ENCODE results near the gene RASA2.

The RASA2 gene

DNA sequence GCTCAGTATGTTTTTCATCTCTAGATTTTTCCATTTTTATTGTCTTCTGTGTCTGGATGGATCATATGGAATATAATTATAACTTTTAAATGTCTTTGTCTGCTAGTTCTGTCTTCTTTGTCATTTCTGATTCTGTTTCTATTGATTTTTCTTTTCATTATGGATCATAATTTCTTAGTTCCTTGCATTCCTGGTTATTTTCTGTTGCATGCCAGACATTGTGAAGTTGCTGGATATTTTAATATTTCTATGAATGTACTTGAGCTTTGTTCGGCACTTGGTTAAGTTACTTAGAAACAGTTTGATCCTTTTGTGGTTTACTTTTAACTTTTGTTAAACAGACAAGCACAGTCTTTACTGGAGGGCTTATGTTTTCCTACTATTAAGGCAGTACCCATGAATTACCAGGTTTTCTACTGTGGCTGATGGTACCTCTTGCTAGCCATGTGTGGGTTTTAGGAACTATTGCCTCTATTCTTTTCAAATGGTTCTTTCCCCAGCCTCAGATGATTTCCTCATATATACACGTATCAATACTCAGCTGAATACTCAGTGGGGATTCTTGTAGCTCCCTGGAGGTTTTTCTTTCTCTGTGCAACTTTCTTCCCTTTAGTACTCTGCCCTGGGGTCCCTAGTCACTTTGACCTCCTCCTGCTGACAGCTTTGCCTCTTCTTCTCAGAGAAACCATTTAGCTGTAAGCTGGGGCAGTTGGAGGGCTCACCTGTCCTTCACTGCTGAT is 64.3 kb downstream of the RASA2 start:
- Histone ChIP-seq H2AFZ (ENCODE audit: low read depth, low read length) (no peak overlapping the region), H3K4me3 (ENCODE audit: low read length) (no peak overlapping the region), H3K4me1 (ENCODE audit: insufficient read depth, low read length) (no peaks in the 10 kb centered on the region), H3K27me3 (ENCODE audit: insufficient read depth, low read length) (no peaks in the 10 kb centered on the region), H3K36me3 (ENCODE audit: insufficient read depth, low read length) (peaks cover 19% of the 10 kb centered on the region), H3K9me3 (ENCODE audit: low read length) (peaks cover 14% of the 10 kb centered on the region)

DNA sequence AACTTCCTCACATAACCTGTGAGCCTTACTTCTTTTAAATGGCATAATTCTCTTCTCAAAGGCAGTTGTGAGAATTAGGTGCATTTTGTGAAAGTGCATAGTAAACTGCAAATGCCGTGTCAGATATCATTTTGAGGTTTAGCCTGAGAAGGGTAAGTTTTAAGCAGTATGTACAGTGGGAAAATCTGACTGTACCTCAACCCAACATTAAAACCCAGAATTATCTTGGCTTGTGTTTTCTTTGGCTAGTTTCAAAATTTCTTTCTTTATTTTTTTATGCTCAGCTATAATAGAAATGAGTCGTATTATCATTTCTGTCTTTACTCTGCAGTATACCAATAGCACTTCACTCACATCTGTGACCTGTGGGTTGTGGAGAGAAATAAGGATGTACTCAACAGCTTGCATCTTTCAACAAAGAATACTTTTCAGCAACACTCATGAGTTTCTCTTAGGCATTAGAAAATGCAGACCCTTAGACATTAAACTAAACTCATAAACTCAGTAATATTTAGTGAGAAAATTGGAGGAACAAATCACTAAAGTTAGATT is 65.7 kb downstream of the RASA2 start:
- H3K27me3 ChIP-seq (ENCODE audit: insufficient read depth, low read length) = no peaks in the 10 kb centered on the region
- no peak overlapping the region for H2AFZ ChIP-seq (ENCODE audit: low read depth, low read length)
- peaks cover 24% of the 10 kb centered on the region for H3K36me3 ChIP-seq (ENCODE audit: insufficient read depth, low read length)
- H3K4me1 ChIP-seq (ENCODE audit: insufficient read depth, low read length) = no peaks in the 10 kb centered on the region
- H3K9me3 ChIP-seq (ENCODE audit: low read length) = peaks cover 14% of the 10 kb centered on the region
- no peak overlapping the region for H3K4me3 ChIP-seq (ENCODE audit: low read length)

DNA sequence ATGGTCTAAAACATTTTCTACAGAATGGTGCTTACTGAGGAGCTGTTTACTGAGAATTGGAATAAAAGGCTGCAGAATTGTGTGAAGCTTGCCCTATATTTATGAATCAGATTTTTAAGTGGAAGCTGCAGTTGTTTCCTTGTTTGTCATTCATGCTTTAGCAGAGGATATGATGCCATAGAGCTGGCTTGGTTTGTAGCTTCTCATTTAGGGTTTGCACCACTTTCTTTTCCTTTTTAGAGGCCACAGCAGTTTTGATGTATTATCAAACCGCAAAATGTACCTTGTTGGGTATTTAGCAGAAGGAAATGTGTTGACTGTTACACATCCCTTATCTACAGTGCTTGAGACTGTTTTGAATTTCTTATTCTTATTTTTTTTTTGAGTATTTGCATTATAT is 66.2 kb downstream of the RASA2 start:
- no peaks in the 10 kb centered on the region for H3K4me1 ChIP-seq (ENCODE audit: insufficient read depth, low read length)

DNA sequence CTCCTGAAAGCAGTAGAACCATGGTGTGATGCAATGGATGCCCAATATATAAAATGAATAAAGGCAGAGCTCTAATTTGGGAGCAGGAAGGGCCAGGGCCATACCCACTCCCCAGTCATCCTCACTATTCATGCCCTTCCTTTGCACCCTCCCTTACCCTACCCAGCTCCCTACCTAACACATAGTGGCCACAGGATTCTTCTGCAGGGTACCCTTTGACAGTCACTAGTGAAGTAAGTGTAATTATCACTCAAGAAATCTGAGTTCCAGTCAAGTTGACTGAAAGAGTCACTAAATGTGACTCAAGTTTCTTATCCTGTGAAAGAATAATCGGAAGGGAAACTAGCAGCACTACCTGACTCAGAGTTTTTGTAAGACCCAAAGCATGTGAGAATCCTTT is 69.2 kb downstream of the RASA2 start:
- Histone ChIP-seq H3K36me3 (ENCODE audit: insufficient read depth, low read length) (peaks cover 19% of the 10 kb centered on the region), H2AFZ (ENCODE audit: low read depth, low read length) (no peak overlapping the region), H3K4me3 (ENCODE audit: low read length) (no peak overlapping the region), H3K4me1 (ENCODE audit: insufficient read depth, low read length) (no peaks in the 10 kb centered on the region), H3K9me3 (ENCODE audit: low read length) (peaks cover 2% of the 10 kb centered on the region), H3K27me3 (ENCODE audit: insufficient read depth, low read length) (no peaks in the 10 kb centered on the region)

More for the DNA sequence above, 66.2 kb downstream of the RASA2 start:
- Histone ChIP-seq H3K27me3 (ENCODE audit: insufficient read depth, low read length) (no peaks in the 10 kb centered on the region), H2AFZ (ENCODE audit: low read depth, low read length) (no peak overlapping the region), H3K9me3 (ENCODE audit: low read length) (peaks cover 10% of the 10 kb centered on the region), H3K36me3 (ENCODE audit: insufficient read depth, low read length) (peaks cover 24% of the 10 kb centered on the region), H3K4me3 (ENCODE audit: low read length) (no peak overlapping the region)

DNA sequence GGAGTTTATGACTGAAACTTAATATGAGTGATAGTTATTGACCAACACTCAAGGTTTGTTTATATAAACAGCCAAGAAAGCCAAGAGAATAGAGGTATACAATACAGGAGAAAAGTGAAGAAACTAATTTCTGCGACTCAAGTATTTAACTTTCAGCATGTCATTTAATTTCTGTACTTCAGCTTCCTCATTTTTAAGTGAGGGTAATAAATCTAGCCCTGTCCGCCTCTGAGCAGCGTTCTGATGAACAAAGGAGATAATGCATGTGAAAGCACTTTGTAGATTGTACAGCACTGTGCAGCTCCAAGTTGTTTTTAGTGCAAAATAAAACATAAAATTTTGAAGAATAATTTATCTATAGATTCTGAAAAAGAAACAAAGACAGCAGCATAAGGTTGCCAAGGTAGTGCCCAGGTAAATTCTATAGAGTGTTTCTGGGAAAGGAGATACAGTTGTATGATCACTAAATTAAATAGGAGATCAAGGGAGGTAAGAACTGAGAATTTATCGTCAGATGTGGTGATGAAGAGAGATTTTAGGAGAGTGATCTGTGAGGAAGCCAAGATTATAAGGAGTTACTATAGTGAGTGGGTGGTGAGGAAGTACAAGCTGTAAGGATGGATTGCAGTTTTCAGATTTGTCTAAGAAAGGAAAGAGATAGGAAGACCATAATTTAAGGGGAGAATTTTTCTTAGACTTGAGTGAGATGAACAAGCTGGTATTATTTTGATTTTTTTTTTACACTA is 71.3 kb downstream of the RASA2 start:
- no peaks in the 10 kb centered on the region for H3K9me3 ChIP-seq (ENCODE audit: low read length)
- H3K4me1 ChIP-seq (ENCODE audit: insufficient read depth, low read length) = no peaks in the 10 kb centered on the region
- H2AFZ ChIP-seq (ENCODE audit: low read depth, low read length) = no peak overlapping the region
- H3K27me3 ChIP-seq (ENCODE audit: insufficient read depth, low read length) = no peaks in the 10 kb centered on the region
- peaks cover 19% of the 10 kb centered on the region for H3K36me3 ChIP-seq (ENCODE audit: insufficient read depth, low read length)
- H3K4me3 ChIP-seq (ENCODE audit: low read length) = no peak overlapping the region

DNA sequence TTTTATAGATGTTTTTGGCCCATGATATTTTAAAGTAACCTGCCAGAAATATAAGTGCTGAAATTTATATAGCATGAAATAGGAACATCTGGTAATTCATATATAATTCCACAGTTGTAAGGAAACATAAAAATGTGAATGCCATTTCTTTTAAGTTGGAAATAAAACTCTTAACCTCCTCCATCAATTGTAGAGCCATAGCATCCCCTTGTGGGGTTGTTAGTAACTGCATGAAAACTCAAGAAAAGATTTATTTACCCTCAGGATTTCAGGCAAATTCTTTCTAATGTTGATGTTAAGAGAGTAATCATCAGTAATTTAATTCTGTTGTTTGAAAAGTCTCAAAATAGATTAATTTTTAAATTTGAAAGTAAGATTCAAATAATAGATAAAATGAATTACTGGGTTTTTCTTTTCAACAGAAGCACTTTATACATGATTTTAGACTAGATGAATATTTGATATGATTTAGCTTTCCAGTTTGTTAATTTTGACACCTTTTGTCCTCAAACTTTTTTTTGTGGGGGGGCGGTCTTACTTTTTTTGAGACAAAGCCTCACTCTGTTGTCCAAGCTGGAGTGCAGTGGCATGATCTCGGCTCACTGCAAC is 74.7 kb downstream of the RASA2 start:
- Histone ChIP-seq H3K36me3 (ENCODE audit: insufficient read depth, low read length) (peaks cover 14% of the 10 kb centered on the region), H3K27me3 (ENCODE audit: insufficient read depth, low read length) (no peaks in the 10 kb centered on the region), H3K4me1 (ENCODE audit: insufficient read depth, low read length) (no peaks in the 10 kb centered on the region), H2AFZ (ENCODE audit: low read depth, low read length) (no peak overlapping the region), H3K4me3 (ENCODE audit: low read length) (no peak overlapping the region), H3K9me3 (ENCODE audit: low read length) (no peaks in the 10 kb centered on the region)

DNA sequence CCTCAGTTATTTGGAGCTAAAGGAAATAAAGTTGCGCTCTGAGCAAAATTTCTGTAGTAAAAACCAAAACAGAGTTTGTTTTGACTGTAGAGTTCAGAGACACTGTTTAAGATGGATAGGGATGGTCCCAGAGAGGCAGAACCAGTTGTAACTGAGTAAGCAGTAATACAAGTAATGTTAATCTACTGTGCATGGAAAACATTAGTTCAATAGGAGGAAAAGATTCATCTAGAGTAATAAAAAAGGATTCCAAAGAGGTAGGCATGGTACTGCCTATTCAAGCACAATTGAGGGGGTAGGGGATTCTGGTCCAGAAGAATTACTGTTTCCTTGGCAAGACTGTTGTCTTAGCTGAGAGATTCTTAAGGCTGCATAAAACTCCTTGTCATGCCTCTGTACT is 77.4 kb downstream of the RASA2 start:
- no peaks in the 10 kb centered on the region for H3K9me3 ChIP-seq (ENCODE audit: low read length)
- H2AFZ ChIP-seq (ENCODE audit: low read depth, low read length) = no peak overlapping the region
- H3K27me3 ChIP-seq (ENCODE audit: insufficient read depth, low read length) = no peaks in the 10 kb centered on the region
- no peaks in the 10 kb centered on the region for H3K4me1 ChIP-seq (ENCODE audit: insufficient read depth, low read length)
- no peak overlapping the region for H3K4me3 ChIP-seq (ENCODE audit: low read length)
- peaks cover 7% of the 10 kb centered on the region for H3K36me3 ChIP-seq (ENCODE audit: insufficient read depth, low read length)

DNA sequence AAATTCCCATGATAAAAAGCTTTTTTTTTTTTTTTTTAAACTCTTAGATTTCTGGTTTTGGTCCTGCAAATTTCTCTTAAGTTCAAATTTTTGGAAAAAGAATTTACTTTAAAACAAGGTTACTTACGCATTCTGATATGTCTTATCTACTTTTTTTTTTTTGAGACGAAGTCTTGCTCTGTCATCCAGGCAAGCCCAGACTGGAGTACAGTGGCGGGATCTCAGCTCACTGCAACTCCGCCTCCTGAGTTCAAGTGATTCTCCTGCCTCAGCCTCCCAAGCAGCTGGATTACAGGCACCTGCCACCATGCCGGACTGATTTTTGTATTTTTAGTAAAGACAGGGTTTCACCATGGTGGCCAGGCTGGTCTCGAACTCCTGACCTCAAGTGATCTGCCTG is 83.2 kb downstream of the RASA2 start:
- H3K27me3 ChIP-seq (ENCODE audit: insufficient read depth, low read length) = no peaks in the 10 kb centered on the region
- H3K4me1 ChIP-seq (ENCODE audit: insufficient read depth, low read length) = no peaks in the 10 kb centered on the region
- H3K4me3 ChIP-seq (ENCODE audit: low read length) = no peak overlapping the region
- H3K36me3 ChIP-seq (ENCODE audit: insufficient read depth, low read length) = peaks cover 43% of the 10 kb centered on the region
- no peaks in the 10 kb centered on the region for H3K9me3 ChIP-seq (ENCODE audit: low read length)
- no peak overlapping the region for H2AFZ ChIP-seq (ENCODE audit: low read depth, low read length)

DNA sequence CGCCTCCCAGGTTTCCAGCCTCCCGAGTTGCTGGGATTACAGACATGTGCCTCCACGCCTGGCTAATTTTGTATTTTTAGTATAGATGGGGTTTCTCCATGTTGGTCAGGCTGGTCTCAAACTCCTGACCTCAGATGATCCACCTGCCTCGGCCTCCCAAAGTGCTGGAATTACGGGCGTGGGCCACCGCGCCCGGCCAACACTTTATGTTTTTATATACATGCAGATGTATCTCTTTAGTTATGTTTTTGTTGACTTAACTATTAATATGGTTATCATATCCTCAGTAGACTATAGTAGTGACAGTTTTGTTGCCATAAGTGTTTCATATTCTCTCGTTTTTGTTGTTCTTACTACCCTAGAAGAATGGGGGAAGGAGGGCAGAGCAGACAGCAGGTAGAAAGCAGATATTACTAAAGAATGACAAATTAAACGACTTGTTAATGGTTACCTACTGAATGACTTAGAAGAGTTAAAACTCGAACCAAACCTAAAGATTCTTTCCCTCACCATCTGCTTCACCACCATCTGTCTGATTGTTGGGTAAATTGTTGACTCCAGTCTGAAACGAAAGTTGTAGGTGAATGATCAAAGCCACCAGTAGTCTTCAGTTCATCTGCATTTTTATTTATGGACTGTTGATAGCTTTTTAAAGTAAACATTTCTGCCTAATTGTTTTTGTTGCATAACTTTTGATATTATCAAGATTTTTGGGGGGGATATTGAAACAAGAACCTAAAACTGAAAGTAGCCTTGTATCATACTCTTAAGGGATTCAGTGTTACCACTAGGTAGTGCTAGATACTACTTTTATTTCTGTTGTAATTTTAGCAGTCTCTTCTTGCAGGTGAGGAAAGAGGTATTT is 89.3 kb downstream of the RASA2 start:
- Histone ChIP-seq H3K36me3 (ENCODE audit: insufficient read depth, low read length) (peaks cover 54% of the 10 kb centered on the region), H3K9me3 (ENCODE audit: low read length) (no peaks in the 10 kb centered on the region), H3K27me3 (ENCODE audit: insufficient read depth, low read length) (no peaks in the 10 kb centered on the region), H3K4me3 (ENCODE audit: low read length) (no peak overlapping the region), H3K4me1 (ENCODE audit: insufficient read depth, low read length) (peaks cover 8% of the 10 kb centered on the region), H2AFZ (ENCODE audit: low read depth, low read length) (no peak overlapping the region)

DNA sequence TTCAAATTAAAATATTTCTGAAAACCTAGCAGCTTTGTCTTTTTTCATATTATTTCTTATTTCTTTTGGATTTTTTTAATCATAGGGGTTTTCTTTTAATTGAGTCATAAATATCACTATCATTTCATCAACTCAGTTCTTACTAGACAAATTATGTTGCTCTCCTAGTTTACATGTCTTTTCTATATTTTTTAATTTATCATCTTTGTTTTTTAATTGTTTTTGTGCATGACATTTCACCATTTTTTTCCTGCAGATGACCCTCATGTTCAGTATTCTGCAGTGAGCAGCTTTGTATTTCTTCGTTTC is 89.9 kb downstream of the RASA2 start:
- no peaks in the 10 kb centered on the region for H3K27me3 ChIP-seq (ENCODE audit: insufficient read depth, low read length)
- no peaks in the 10 kb centered on the region for H3K9me3 ChIP-seq (ENCODE audit: low read length)
- H3K4me1 ChIP-seq (ENCODE audit: insufficient read depth, low read length) = peaks cover 8% of the 10 kb centered on the region
- no peak overlapping the region for H3K4me3 ChIP-seq (ENCODE audit: low read length)
- peaks cover 52% of the 10 kb centered on the region for H3K36me3 ChIP-seq (ENCODE audit: insufficient read depth, low read length)
- no peak overlapping the region for H2AFZ ChIP-seq (ENCODE audit: low read depth, low read length)

DNA sequence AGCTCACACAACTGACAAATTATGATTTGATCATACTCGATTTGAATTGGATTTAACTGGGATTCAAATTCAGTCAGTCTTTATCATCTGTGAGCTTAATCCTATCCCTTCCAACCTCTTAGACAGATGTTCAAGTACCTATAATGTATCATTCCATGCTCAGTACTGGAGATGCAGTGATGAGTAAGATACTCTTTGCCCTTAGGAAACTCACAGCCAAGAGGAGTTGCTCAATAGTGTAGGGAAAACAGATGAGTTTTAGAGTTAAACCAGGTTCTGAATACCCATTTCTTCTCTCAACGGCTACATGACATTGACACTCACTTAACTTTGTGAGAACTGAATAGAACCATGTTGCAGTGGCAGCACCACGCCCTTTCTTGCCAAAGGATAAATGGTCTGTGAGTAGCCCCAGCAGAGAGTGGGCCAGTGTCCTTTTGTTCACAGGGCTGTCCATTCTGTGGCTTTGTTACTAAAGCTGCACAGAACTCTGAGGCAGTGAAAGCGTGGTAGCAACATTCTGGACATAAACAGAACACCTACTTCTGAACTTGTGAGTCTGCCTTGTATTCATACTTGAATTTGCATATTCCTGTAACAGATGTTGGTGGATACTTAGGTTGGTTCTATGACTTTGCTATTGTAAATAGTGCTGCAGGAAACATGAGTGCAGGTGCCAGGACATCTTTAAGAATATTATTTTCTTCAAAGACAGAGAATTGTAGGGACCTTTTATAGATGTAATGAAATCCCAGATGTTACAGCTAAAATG is 91.6 kb downstream of the RASA2 start:
- Histone ChIP-seq H3K36me3 (ENCODE audit: insufficient read depth, low read length) (peaks cover 45% of the 10 kb centered on the region), H3K9me3 (ENCODE audit: low read length) (no peaks in the 10 kb centered on the region), H2AFZ (ENCODE audit: low read depth, low read length) (no peak overlapping the region), H3K4me3 (ENCODE audit: low read length) (no peak overlapping the region), H3K27me3 (ENCODE audit: insufficient read depth, low read length) (no peaks in the 10 kb centered on the region), H3K4me1 (ENCODE audit: insufficient read depth, low read length) (peaks cover 8% of the 10 kb centered on the region)

DNA sequence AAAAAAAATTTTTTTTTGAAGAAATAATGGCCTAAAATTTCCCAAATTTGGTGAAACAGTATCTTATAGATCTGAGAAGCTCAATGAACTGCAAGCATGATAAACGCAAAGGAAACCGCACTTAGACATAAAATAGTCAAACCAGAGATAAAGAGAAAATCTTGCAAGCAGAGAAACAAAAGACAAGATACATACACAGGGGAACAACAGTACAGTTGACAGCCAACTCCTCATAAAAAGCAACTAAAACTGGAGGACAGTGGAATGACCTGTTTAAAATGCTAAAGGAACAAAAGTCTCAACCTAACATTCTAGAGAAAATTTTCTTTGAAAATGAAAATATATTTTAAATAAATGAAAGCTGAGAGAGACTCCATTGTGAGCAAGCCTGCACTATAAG is 107.5 kb downstream of the RASA2 start:
- Histone ChIP-seq H3K4me3 (ENCODE audit: low read length) (no peak overlapping the region), H3K4me1 (ENCODE audit: insufficient read depth, low read length) (no peaks in the 10 kb centered on the region), H3K9me3 (ENCODE audit: low read length) (peaks cover 11% of the 10 kb centered on the region), H2AFZ (ENCODE audit: low read depth, low read length) (no peak overlapping the region), H3K36me3 (ENCODE audit: insufficient read depth, low read length) (peaks cover 49% of the 10 kb centered on the region), H3K27me3 (ENCODE audit: insufficient read depth, low read length) (no peaks in the 10 kb centered on the region)
